H1 (cell line): Measurements from ENCODE around the gene SND1. TPM values are rescaled to one million over a fixed set of nuclear protein-coding genes. Genes with fewer than 3 reads are reported as not detected.
A peak's percentile ranks its signal among the peaks of the same experiment; 100 is the strongest.

Source experiments
- BRCA1 ChIP-seq: IDR thresholded peaks from 2 replicates; pipeline ENCODE4 v1.6.1; 2012; ENCODE audit warnings: low read depth, low read length, improper control_type of control experiment
- CBX5 ChIP-seq: fragments of 300-800, 300-1000 bp; sonication (generic); IDR thresholded peaks from 2 replicates; pipeline ENCODE4 v1.7.1; 2016; ENCODE audit warnings: antibody characterized with exemption, low read length, low read depth
- CHD2 ChIP-seq: IDR thresholded peaks from 2 replicates; pipeline ENCODE4 v1.6.1; 2012; ENCODE audit warnings: low read length, improper control_type of control experiment
- EGR1 ChIP-seq: IDR thresholded peaks from 2 replicates; pipeline ENCODE4 v1.6.1; 2011; ENCODE audit warnings: low read depth, low read length, borderline replicate concordance
- EZH2 ChIP-seq: fragments of 200-600 bp; sonication (generic); IDR thresholded peaks from 2 replicates; pipeline ENCODE4 v1.7.1; 2012; ENCODE audit warnings: low read depth, mild to moderate bottlenecking, moderate library complexity, low read length, inconsistent platforms; ENCODE audit not compliant: severe bottlenecking
- GABPA ChIP-seq: IDR thresholded peaks from 2 replicates; pipeline ENCODE4 v1.6.1; 2011; ENCODE audit warnings: mild to moderate bottlenecking, low read length, moderate library complexity, borderline replicate concordance; ENCODE audit not compliant: insufficient read depth
- GTF2F1 ChIP-seq: IDR thresholded peaks from 2 replicates; pipeline ENCODE4 v1.6.1; 2012; ENCODE audit warnings: low read depth, low read length, improper control_type of control experiment, borderline replicate concordance
- HDAC2 ChIP-seq, 2 experiments: fragments of 300-600 bp in 1 of 2; sonication (generic) in 1 of 2; IDR thresholded peaks; 2 replicates each; pipeline ENCODE4 v1.6.1; 2011 to 2012; ENCODE audit warnings: low read depth in 2 of 2, low read length in 2 of 2, mild to moderate bottlenecking in 2 of 2, moderate library complexity in 2 of 2, borderline replicate concordance in 1 of 2, inconsistent platforms in 1 of 2
- HDAC6 ChIP-seq: IDR thresholded peaks from one replicate; pipeline ENCODE4 v1.7.1; 2012; ENCODE audit warnings: low read depth, mild to moderate bottlenecking, inconsistent platforms, low read length, moderate library complexity
- JUN ChIP-seq: IDR thresholded peaks from 2 replicates; pipeline ENCODE4 v1.6.1; 2011; ENCODE audit warnings: low read depth, mild to moderate bottlenecking, improper control_type of control experiment, low read length
- JUND ChIP-seq: IDR thresholded peaks from 2 replicates; pipeline ENCODE4 v1.6.1; 2011; ENCODE audit warnings: mild to moderate bottlenecking, improper control_type of control experiment, low read length
- KDM4A ChIP-seq: IDR thresholded peaks from one replicate; pipeline ENCODE4 v1.7.1; 2012; ENCODE audit warnings: low read depth, mild to moderate bottlenecking, moderate library complexity, low read length, inconsistent platforms; ENCODE audit not compliant: severe bottlenecking
- POLR2A ChIP-seq, 2 experiments: IDR thresholded peaks; 1 replicate in 1 of 2; 2 replicates in 1 of 2; pipeline ENCODE4 v1.6.1; 2011; ENCODE audit warnings: low read depth in 2 of 2, low read length in 2 of 2, mild to moderate bottlenecking in 2 of 2; ENCODE audit errors: control extremely low read depth in 1 of 2
- RBBP5 ChIP-seq: IDR thresholded peaks from 2 replicates; pipeline ENCODE4 v1.7.1; 2012; ENCODE audit warnings: low read depth, mild to moderate bottlenecking, inconsistent platforms, low read length, moderate library complexity, borderline replicate concordance
- RNF2 ChIP-seq: fragments of 200-900, 300-1000 bp; sonication (generic); IDR thresholded peaks from 2 replicates; pipeline ENCODE4 v1.7.1; 2016; ENCODE audit warnings: borderline replicate concordance, low read depth, mild to moderate bottlenecking, antibody characterized with exemption, low read length; ENCODE audit not compliant: poor library complexity, severe bottlenecking; ENCODE audit errors: missing control alignments
- SIN3A ChIP-seq, 2 experiments: IDR thresholded peaks in 1 of 2; conservative IDR thresholded peaks in 1 of 2; 2 replicates each; pipeline ENCODE4 v1.6.1; 2011 to 2012; ENCODE audit warnings: low read length in 2 of 2, improper control_type of control experiment in 1 of 2, low read depth in 1 of 2, mild to moderate bottlenecking in 1 of 2
- SIX5 ChIP-seq: IDR thresholded peaks from 2 replicates; pipeline ENCODE4 v1.6.1; 2011; ENCODE audit warnings: mild to moderate bottlenecking, low read depth, low read length
- SP2 ChIP-seq: IDR thresholded peaks from 2 replicates; pipeline ENCODE4 v1.6.1; 2012; ENCODE audit warnings: mild to moderate bottlenecking, low read length, inconsistent platforms
- SP4 ChIP-seq: IDR thresholded peaks from 2 replicates; pipeline ENCODE4 v1.6.1; 2012; ENCODE audit warnings: low read length, inconsistent platforms
- TBP ChIP-seq: IDR thresholded peaks from 2 replicates; pipeline ENCODE4 v1.6.1; 2011; ENCODE audit warnings: low read depth, low read length, improper control_type of control experiment
- polyA plus RNA-seq, 7 experiments: library from polyadenylated mRNA; depleted of rRNA in 3 of 7; stranded (reverse) in 5 of 7; unstranded in 2 of 7; fragments of >200 nt in 5 of 7; fragments of 200-250 nt in 2 of 7; gene quantifications; 1 replicate in 5 of 7; 2 replicates in 1 of 7; 4 replicates in 1 of 7; pipeline versions ENCODE4 v1.2.1 to v1.2.3, GENCODE V29; 2011 to 2013; ENCODE audit warnings: missing spikeins in 2 of 7, mixed read lengths in 2 of 7
- total RNA-seq: library from RNA; stranded (reverse); fragmentation: NEBNext Ultra II Directional; extraction: Animal tissue kit (Norgen Biotek cat#: 25700); gene quantifications from 2 replicates; pipeline ENCODE4 v1.2.1, GENCODE V29; 2021
- TF ChIP-seq, protein P1 (sequence below), 3 experiments: IDR thresholded peaks; 1 replicate in 2 of 3; 2 replicates in 1 of 3; pipeline versions ENCODE4 v1.5.1 to v1.6.1; 2011; ENCODE audit warnings: low read length in 3 of 3, mild to moderate bottlenecking in 3 of 3, inconsistent platforms in 2 of 3, low read depth in 1 of 3, moderate library complexity in 1 of 3; ENCODE audit not compliant: insufficient read depth in 1 of 3; ENCODE audit errors: control extremely low read depth in 1 of 3
- TF ChIP-seq, protein P2 (sequence below): IDR thresholded peaks from 2 replicates; pipeline ENCODE4 v1.6.1; 2011; ENCODE audit warnings: low read depth, mild to moderate bottlenecking, low read length; ENCODE audit not compliant: insufficient read depth

Gene SND1
- total and polyA plus RNA-seq, 2 of the 8 experiments (the other 6 are each of a cell fraction or from before 2014, with no cell fraction given): 122 to 290 TPM

- TF ChIP-seq, protein P1, sequence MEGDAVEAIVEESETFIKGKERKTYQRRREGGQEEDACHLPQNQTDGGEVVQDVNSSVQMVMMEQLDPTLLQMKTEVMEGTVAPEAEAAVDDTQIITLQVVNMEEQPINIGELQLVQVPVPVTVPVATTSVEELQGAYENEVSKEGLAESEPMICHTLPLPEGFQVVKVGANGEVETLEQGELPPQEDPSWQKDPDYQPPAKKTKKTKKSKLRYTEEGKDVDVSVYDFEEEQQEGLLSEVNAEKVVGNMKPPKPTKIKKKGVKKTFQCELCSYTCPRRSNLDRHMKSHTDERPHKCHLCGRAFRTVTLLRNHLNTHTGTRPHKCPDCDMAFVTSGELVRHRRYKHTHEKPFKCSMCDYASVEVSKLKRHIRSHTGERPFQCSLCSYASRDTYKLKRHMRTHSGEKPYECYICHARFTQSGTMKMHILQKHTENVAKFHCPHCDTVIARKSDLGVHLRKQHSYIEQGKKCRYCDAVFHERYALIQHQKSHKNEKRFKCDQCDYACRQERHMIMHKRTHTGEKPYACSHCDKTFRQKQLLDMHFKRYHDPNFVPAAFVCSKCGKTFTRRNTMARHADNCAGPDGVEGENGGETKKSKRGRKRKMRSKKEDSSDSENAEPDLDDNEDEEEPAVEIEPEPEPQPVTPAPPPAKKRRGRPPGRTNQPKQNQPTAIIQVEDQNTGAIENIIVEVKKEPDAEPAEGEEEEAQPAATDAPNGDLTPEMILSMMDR (IDR thresholded peaks at IDR 0.05; ENCODE audit: control extremely low read depth in 1 of 3, insufficient read depth in 1 of 3, low read depth in 1 of 3, low read length in 3 of 3): no peak
- TF ChIP-seq RNF2: no peak
- no peak for TF ChIP-seq JUND
- no peak for TF ChIP-seq BRCA1
- no peak for TF ChIP-seq JUN
- TF ChIP-seq TBP: no peak
- no peak for TF ChIP-seq GTF2F1
- no peak for TF ChIP-seq CBX5
- TF ChIP-seq SIX5: no peak
- no peak for TF ChIP-seq GABPA
- no peak for TF ChIP-seq KDM4A
- no peak for TF ChIP-seq SP4
- no peak for TF ChIP-seq HDAC6
- no peak for TF ChIP-seq EGR1
- TF ChIP-seq SP2: no peak
- TF ChIP-seq RBBP5: no peak
- peak in 1 of 2 experiments; percentile 27; a peak in 1 of 3 replicates for TF ChIP-seq POLR2A (IDR thresholded peaks at IDR 0.05; ENCODE audit: control extremely low read depth in 1 of 2, low read depth in 2 of 2, low read length in 2 of 2)
- TF ChIP-seq EZH2: no peak
- TF ChIP-seq CHD2: no peak
- TF ChIP-seq, protein P2, sequence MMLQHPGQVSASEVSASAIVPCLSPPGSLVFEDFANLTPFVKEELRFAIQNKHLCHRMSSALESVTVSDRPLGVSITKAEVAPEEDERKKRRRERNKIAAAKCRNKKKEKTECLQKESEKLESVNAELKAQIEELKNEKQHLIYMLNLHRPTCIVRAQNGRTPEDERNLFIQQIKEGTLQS: no peak
- peak in 1 of 2 experiments; percentile 91; a peak in 2 of 4 replicates for TF ChIP-seq HDAC2 (IDR thresholded peaks at IDR 0.05; ENCODE audit: borderline replicate concordance in 1 of 2, low read depth in 2 of 2, low read length in 2 of 2)
- TF ChIP-seq SIN3A (conservative IDR thresholded peaks at IDR 0.05 in 1 of 2, IDR thresholded peaks at IDR 0.05 in 1 of 2; ENCODE audit: low read depth in 1 of 2, low read length in 2 of 2): no peak
Measured at GRCh38 chr7:128103498-128104107, 451.6 kb downstream of the SND1 start (continued).
